HepG2 (cell line): ENCODE data around the gene PLCB1. TPM values are rescaled to one million over a fixed set of nuclear protein-coding genes. Genes with fewer than 3 reads are reported as not detected.
A peak's percentile ranks its signal among the peaks of the same experiment; 100 is the strongest.

Source experiments
- ADNP ChIP-seq: sonication (generic); formaldehyde crosslinking; IDR thresholded peaks from 2 replicates; pipeline ENCODE4 v1.4.0; 2020; ENCODE audit warnings: missing genetic modification reagents
- ASH2L ChIP-seq: fragments of 300-600, 200-600 bp; sonication (generic); IDR thresholded peaks from 2 replicates; pipeline ENCODE4 v1.7.0; 2017; ENCODE audit warnings: low read depth, mild to moderate bottlenecking, moderate library complexity, mixed read lengths, low read length; ENCODE audit not compliant: insufficient read length
- GPN1 ChIP-seq: sonication (generic); formaldehyde crosslinking; IDR thresholded peaks from 2 replicates; pipeline ENCODE4 v1.5.1; 2020; ENCODE audit warnings: missing genetic modification reagents, borderline replicate concordance
- HCFC1 ChIP-seq: fragments of 150-350 bp; IDR thresholded peaks from 2 replicates; pipeline ENCODE4 v1.6.1; 2014; ENCODE audit warnings: low read depth, low read length
- HNF4A ChIP-seq: sonication (generic); formaldehyde crosslinking; IDR thresholded peaks from 2 replicates; pipeline ENCODE4 v1.4.0; 2020; ENCODE audit warnings: missing genetic modification reagents
- HOXA3 ChIP-seq: sonication (generic); formaldehyde crosslinking; IDR thresholded peaks from 2 replicates; pipeline ENCODE4 v1.5.0; 2020; ENCODE audit warnings: missing genetic modification reagents
- IRF2 ChIP-seq: IDR thresholded peaks from 2 replicates; pipeline ENCODE4 v1.6.1; 2018; ENCODE audit warnings: missing genetic modification reagents, missing compliant biosample characterization
- KMT2A ChIP-seq: sonication (generic); formaldehyde crosslinking; IDR thresholded peaks from 2 replicates; pipeline ENCODE4 v1.4.0; 2020; ENCODE audit warnings: missing genetic modification reagents
- MBD4 ChIP-seq: IDR thresholded peaks from 2 replicates; pipeline ENCODE4 v1.6.1; 2012; ENCODE audit warnings: low read length, inconsistent platforms, borderline replicate concordance
- MXI1 ChIP-seq: IDR thresholded peaks from 3 replicates; pipeline ENCODE4 v1.6.1; 2012; ENCODE audit warnings: low read depth, low read length, inconsistent platforms, borderline replicate concordance
- MYC ChIP-seq: sonication (generic); formaldehyde crosslinking; IDR thresholded peaks from 2 replicates; pipeline ENCODE4 v1.9.0; 2021; ENCODE audit warnings: missing genetic modification reagents, borderline replicate concordance
- MYPOP ChIP-seq: sonication (generic); formaldehyde crosslinking; IDR thresholded peaks from 2 replicates; pipeline ENCODE4 v1.8.1; 2023; ENCODE audit warnings: mild to moderate bottlenecking, moderate library complexity, missing genetic modification reagents
- PAXIP1 ChIP-seq: sonication (generic); formaldehyde crosslinking; conservative IDR thresholded peaks from 2 replicates; pipeline ENCODE4 v1.4.0; 2020; ENCODE audit warnings: mild to moderate bottlenecking, missing genetic modification reagents, moderate library complexity
- PREB ChIP-seq: sonication (generic); formaldehyde crosslinking; IDR thresholded peaks from 2 replicates; pipeline ENCODE4 v1.4.0; 2020; ENCODE audit warnings: missing genetic modification reagents
- TFDP1 ChIP-seq: IDR thresholded peaks from 2 replicates; pipeline ENCODE4 v1.6.1; 2016; ENCODE audit warnings: missing compliant biosample characterization, missing genetic modification reagents, borderline replicate concordance
- U2AF2 ChIP-seq: fragments of 200-400 bp; formaldehyde crosslinking; IDR thresholded peaks from 2 replicates; pipeline ENCODE4 v1.6.1; 2017; ENCODE audit warnings: low read depth, mild to moderate bottlenecking, low read length
- YEATS2 ChIP-seq: sonication (generic); formaldehyde crosslinking; IDR thresholded peaks from 2 replicates; pipeline ENCODE4 v1.4.0; 2020; ENCODE audit warnings: missing genetic modification reagents, borderline replicate concordance
- ZMYM2 ChIP-seq: sonication (generic); formaldehyde crosslinking; IDR thresholded peaks from 2 replicates; pipeline ENCODE4 v1.8.0; 2022; ENCODE audit warnings: mild to moderate bottlenecking, missing genetic modification reagents
- ZNF292 ChIP-seq: sonication (generic); formaldehyde crosslinking; IDR thresholded peaks from 2 replicates; pipeline ENCODE4 v1.8.1; 2022; ENCODE audit warnings: mild to moderate bottlenecking, low read depth, missing genetic modification reagents, borderline replicate concordance
- ZNF563 ChIP-seq: sonication (generic); formaldehyde crosslinking; IDR thresholded peaks from 2 replicates; pipeline ENCODE4 v1.8.0; 2022; ENCODE audit warnings: mild to moderate bottlenecking, moderate library complexity, missing genetic modification reagents
- ZNF580 ChIP-seq: IDR thresholded peaks from 2 replicates; pipeline ENCODE4 v1.6.1; 2016; ENCODE audit warnings: low read depth, borderline replicate concordance
- ZNF710 ChIP-seq: sonication (generic); formaldehyde crosslinking; IDR thresholded peaks from 2 replicates; pipeline ENCODE4 v1.5.0; 2020; ENCODE audit warnings: mild to moderate bottlenecking, missing genetic modification reagents, borderline replicate concordance
- polyA plus RNA-seq, 8 experiments: library from polyadenylated mRNA; depleted of rRNA in 3 of 8; stranded (reverse) in 7 of 8; unstranded in 1 of 8; fragments of >200 nt; fragmentation: Illumina TruSeq in 4 of 8; extraction: Trizol in 4 of 8; gene quantifications; 2 replicates each; pipeline versions ENCODE4 v1.2.1 to v1.2.3, GENCODE V29; 2011 to 2016; ENCODE audit warnings: low read depth in 4 of 8, missing spikeins in 1 of 8, mixed read lengths in 1 of 8; ENCODE audit not compliant: insufficient read depth in 1 of 8
- total RNA-seq, 5 experiments: library from RNA; depleted of rRNA; stranded (reverse); fragments of >200 nt; fragmentation: Illumina TruSeq; extraction: Trizol; gene quantifications; 2 replicates each; pipeline ENCODE4 v1.2.3, GENCODE V29; 2016; ENCODE audit warnings: low read depth in 1 of 5

The PLCB1 gene
- total and polyA plus RNA-seq, 2 of the 13 experiments (the other 11 are each of a cell fraction or from before 2014, with no cell fraction given) = 42.4 to 55.9 TPM

- TF ChIP-seq ZNF580 (CRISPR knock-in tag) (no peak), YEATS2 (CRISPR knock-in tag) (no peak), ZNF292 (CRISPR knock-in tag) (no peak), MBD4 (no peak), MYC (CRISPR knock-in tag) (0 out of 2 replicates have a peak, but pooled peaks have one; percentile 33), ADNP (CRISPR knock-in tag) (peak; percentile 63; the same call in 1 of the 2 replicates), GPN1 (CRISPR knock-in tag) (no peak), HOXA3 (CRISPR knock-in tag) (peak; percentile 65), KMT2A (CRISPR knock-in tag) (no peak), ASH2L (no peak), MXI1 (no peak), PREB (no peak), ZMYM2 (CRISPR knock-in tag) (peak; percentile 77; the same call in 1 of the 2 replicates), IRF2 (CRISPR knock-in tag) (no peak), ZNF710 (CRISPR knock-in tag) (no peak), PAXIP1 (CRISPR knock-in tag) (0 out of 2 replicates have a peak, but pooled peaks have one; percentile 22), HNF4A (peak; percentile 86), MYPOP (CRISPR knock-in tag) (no peak), HCFC1 (no peak), TFDP1 (CRISPR knock-in tag) (no peak), ZNF563 (CRISPR knock-in tag) (no peak), U2AF2 (no peak)
Observed at GRCh38 chr20:8326899-8327298, 194.8 kb downstream of the PLCB1 start (continued).
